PFSK-1 (cell line): ENCODE results near the gene SKI.

Experiments
- FOXP2 ChIP-seq: optimal IDR thresholded peaks from 2 replicates; pipeline ENCODE3; 2011; ENCODE audit warnings: borderline replicate concordance, control low read depth, inconsistent platforms; ENCODE audit not compliant: insufficient read depth; ENCODE audit errors: extremely low read length, extremely low read depth
- POLR2AphosphoS5 ChIP-seq: IDR thresholded peaks from 2 replicates; pipeline ENCODE4 v1.6.1; 2012; ENCODE audit warnings: low read depth, mild to moderate bottlenecking, control low read depth, low read length, moderate library complexity
- SIN3A ChIP-seq: IDR thresholded peaks from 2 replicates; pipeline ENCODE4 v1.6.1; 2012; ENCODE audit warnings: mild to moderate bottlenecking, low read length, moderate library complexity, borderline replicate concordance; ENCODE audit not compliant: insufficient read depth
- TAF1 ChIP-seq: IDR thresholded peaks from 2 replicates; pipeline ENCODE4 v1.6.1; 2012; ENCODE audit warnings: low read length, control low read depth, borderline replicate concordance; ENCODE audit not compliant: insufficient read depth
- TF ChIP-seq, protein P1 (sequence below), 2 experiments: IDR thresholded peaks; 2 replicates each; pipeline versions ENCODE4 v1.6.1 to v1.8.0; 2011 to 2012; ENCODE audit warnings: low read depth in 2 of 2, low read length in 2 of 2, control low read depth in 1 of 2, inconsistent platforms in 1 of 2, mild to moderate bottlenecking in 1 of 2, moderate library complexity in 1 of 2; ENCODE audit not compliant: insufficient read depth in 1 of 2

DNA sequence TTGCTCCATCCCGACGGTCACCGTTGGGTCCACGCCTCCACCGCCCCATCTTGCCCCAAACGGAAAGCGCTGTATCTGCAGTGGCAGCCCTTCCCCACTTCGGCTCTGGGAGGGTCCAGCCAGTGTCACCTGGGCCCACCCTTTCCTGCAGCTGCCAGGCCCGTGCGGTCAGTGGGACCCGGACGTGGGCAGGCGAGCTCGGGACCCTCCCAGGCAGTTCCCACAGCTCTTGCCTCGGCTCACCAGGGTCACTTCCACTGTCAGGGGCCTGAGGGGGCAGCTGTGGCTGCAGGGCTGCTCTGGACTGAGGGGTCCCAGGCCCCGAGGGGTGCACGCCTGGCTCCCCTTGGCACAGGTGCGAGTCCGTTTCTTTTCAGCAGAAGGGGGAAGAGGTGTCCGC lies 80.7 kb downstream of the SKI start:
- TF ChIP-seq POLR2AphosphoS5 = no peak
- TF ChIP-seq, protein P1, sequence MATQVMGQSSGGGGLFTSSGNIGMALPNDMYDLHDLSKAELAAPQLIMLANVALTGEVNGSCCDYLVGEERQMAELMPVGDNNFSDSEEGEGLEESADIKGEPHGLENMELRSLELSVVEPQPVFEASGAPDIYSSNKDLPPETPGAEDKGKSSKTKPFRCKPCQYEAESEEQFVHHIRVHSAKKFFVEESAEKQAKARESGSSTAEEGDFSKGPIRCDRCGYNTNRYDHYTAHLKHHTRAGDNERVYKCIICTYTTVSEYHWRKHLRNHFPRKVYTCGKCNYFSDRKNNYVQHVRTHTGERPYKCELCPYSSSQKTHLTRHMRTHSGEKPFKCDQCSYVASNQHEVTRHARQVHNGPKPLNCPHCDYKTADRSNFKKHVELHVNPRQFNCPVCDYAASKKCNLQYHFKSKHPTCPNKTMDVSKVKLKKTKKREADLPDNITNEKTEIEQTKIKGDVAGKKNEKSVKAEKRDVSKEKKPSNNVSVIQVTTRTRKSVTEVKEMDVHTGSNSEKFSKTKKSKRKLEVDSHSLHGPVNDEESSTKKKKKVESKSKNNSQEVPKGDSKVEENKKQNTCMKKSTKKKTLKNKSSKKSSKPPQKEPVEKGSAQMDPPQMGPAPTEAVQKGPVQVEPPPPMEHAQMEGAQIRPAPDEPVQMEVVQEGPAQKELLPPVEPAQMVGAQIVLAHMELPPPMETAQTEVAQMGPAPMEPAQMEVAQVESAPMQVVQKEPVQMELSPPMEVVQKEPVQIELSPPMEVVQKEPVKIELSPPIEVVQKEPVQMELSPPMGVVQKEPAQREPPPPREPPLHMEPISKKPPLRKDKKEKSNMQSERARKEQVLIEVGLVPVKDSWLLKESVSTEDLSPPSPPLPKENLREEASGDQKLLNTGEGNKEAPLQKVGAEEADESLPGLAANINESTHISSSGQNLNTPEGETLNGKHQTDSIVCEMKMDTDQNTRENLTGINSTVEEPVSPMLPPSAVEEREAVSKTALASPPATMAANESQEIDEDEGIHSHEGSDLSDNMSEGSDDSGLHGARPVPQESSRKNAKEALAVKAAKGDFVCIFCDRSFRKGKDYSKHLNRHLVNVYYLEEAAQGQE (IDR thresholded peaks at IDR 0.05; ENCODE audit: insufficient read depth in 1 of 2, low read depth in 2 of 2, low read length in 2 of 2) = no peak
- no peak for TF ChIP-seq SIN3A
- no peak for TF ChIP-seq TAF1
- no peak for TF ChIP-seq FOXP2
